Liver (tissue), 9 donors: ENCODE measurements around the gene HES5. TPM values are rescaled to one million over a fixed set of nuclear protein-coding genes. Genes with fewer than 3 reads are reported as not detected.

Experiments
- DNase-seq: peaks from one replicate; pipeline ENCODE4 v3.0.0-alpha.2; 2017; ENCODE audit warnings: low spot score
- H3K27ac ChIP-seq, 2 donors: one replicate each; pipeline ENCODE4 v1.7.0; 2013; ENCODE audit warnings: inconsistent platforms in 2 of 2, low read length in 2 of 2, control low read depth in 1 of 2, low read depth in 1 of 2, mild to moderate bottlenecking in 1 of 2
- H3K27me3 ChIP-seq, 4 donors: one replicate each; pipeline versions ENCODE4 v1.6.1 to v1.7.0; 2013; ENCODE audit warnings: low read length in 3 of 4, inconsistent platforms in 1 of 4, mild to moderate bottlenecking in 1 of 4, moderate library complexity in 1 of 4; ENCODE audit not compliant: control insufficient read depth in 4 of 4, insufficient read depth in 4 of 4
- H3K36me3 ChIP-seq, 4 donors: one replicate each; pipeline versions ENCODE4 v1.6.1 to v1.7.0; 2013; ENCODE audit warnings: low read length in 3 of 4, mild to moderate bottlenecking in 3 of 4, low read depth in 1 of 4, moderate library complexity in 1 of 4; ENCODE audit not compliant: control insufficient read depth in 4 of 4, insufficient read depth in 3 of 4
- H3K4me1 ChIP-seq, 4 donors: one replicate each; pipeline versions ENCODE4 v1.6.1 to v1.7.0; 2013; ENCODE audit warnings: low read length in 3 of 4, mild to moderate bottlenecking in 3 of 4, moderate library complexity in 1 of 4; ENCODE audit not compliant: control insufficient read depth in 4 of 4, insufficient read depth in 4 of 4
- H3K4me3 ChIP-seq, 3 donors: one replicate each; pipeline versions ENCODE4 v1.6.1 to v1.7.0; 2013; ENCODE audit warnings: low read length in 3 of 3, control low read depth in 1 of 3, low read depth in 1 of 3, mild to moderate bottlenecking in 1 of 3
- H3K9ac ChIP-seq, 2 donors: one replicate each; pipeline ENCODE4 v1.7.0; 2013; ENCODE audit warnings: low read length in 2 of 2, mild to moderate bottlenecking in 2 of 2, moderate library complexity in 2 of 2, control low read depth in 1 of 2, low read depth in 1 of 2
- H3K9me3 ChIP-seq, 4 donors: one replicate each; pipeline versions ENCODE4 v1.6.1 to v1.7.0; 2013; ENCODE audit warnings: low read length in 3 of 4; ENCODE audit not compliant: control insufficient read depth in 4 of 4
- ATF3 ChIP-seq: IDR thresholded peaks from 2 replicates; pipeline ENCODE4 v1.6.1; 2016; ENCODE audit warnings: antibody characterized with exemption
- CTCF ChIP-seq: fragments of 150-350 bp; IDR thresholded peaks from 2 replicates; pipeline ENCODE4 v1.5.1; 2017; ENCODE audit warnings: improper control_type of control experiment, low read depth, low read length; ENCODE audit not compliant: missing input control
- EGR1 ChIP-seq, 2 donors: IDR thresholded peaks; 2 replicates each; pipeline ENCODE4 v1.6.1; 2016 to 2018; ENCODE audit warnings: antibody characterized with exemption in 2 of 2, low read depth in 2 of 2
- FOXA1 ChIP-seq: IDR thresholded peaks from 2 replicates; pipeline ENCODE4 v1.6.1; 2016; ENCODE audit warnings: antibody characterized with exemption
- FOXA2 ChIP-seq: IDR thresholded peaks from 2 replicates; pipeline ENCODE4 v1.6.1; 2016; ENCODE audit warnings: antibody characterized with exemption
- GABPA ChIP-seq, 2 donors: IDR thresholded peaks in 1 of 2; conservative IDR thresholded peaks in 1 of 2; 2 replicates each; pipeline ENCODE4 v1.6.1; 2016; ENCODE audit warnings: antibody characterized with exemption in 2 of 2, mild to moderate bottlenecking in 1 of 2, moderate library complexity in 1 of 2
- HNF4A ChIP-seq, 2 donors: conservative IDR thresholded peaks; 2 replicates each; pipeline ENCODE4 v1.6.1; 2016; ENCODE audit warnings: antibody characterized with exemption in 2 of 2, mild to moderate bottlenecking in 2 of 2
- HNF4G ChIP-seq: IDR thresholded peaks from 2 replicates; pipeline ENCODE4 v1.6.1; 2016; ENCODE audit warnings: antibody characterized with exemption
- JUND ChIP-seq, 2 donors: IDR thresholded peaks; 2 replicates each; pipeline ENCODE4 v1.6.1; 2016; ENCODE audit warnings: antibody characterized with exemption in 2 of 2
- MAX ChIP-seq: IDR thresholded peaks from 2 replicates; pipeline ENCODE4 v1.6.1; 2016; ENCODE audit warnings: antibody characterized with exemption
- NR2F2 ChIP-seq: IDR thresholded peaks from 2 replicates; pipeline ENCODE4 v1.6.1; 2016; ENCODE audit warnings: antibody characterized with exemption
- RAD21 ChIP-seq, 2 donors: IDR thresholded peaks; 2 replicates each; pipeline ENCODE4 v1.6.1; 2016; ENCODE audit warnings: antibody characterized with exemption in 2 of 2, mild to moderate bottlenecking in 2 of 2
- REST ChIP-seq: IDR thresholded peaks from 2 replicates; pipeline ENCODE4 v1.6.1; 2016; ENCODE audit warnings: antibody characterized with exemption, mild to moderate bottlenecking
- RXRA ChIP-seq, 2 donors: IDR thresholded peaks; 2 replicates each; pipeline ENCODE4 v1.6.1; 2017 to 2018; ENCODE audit warnings: antibody characterized with exemption in 2 of 2, mild to moderate bottlenecking in 1 of 2
- SP1 ChIP-seq: IDR thresholded peaks from 2 replicates; pipeline ENCODE4 v1.6.1; 2018; ENCODE audit warnings: antibody characterized with exemption, mild to moderate bottlenecking
- TAF1 ChIP-seq: conservative IDR thresholded peaks from 2 replicates; pipeline ENCODE4 v1.6.1; 2016; ENCODE audit warnings: antibody characterized with exemption, mild to moderate bottlenecking
- YY1 ChIP-seq: IDR thresholded peaks from 2 replicates; pipeline ENCODE4 v1.6.1; 2016; ENCODE audit warnings: antibody characterized with exemption, mild to moderate bottlenecking
- ZBTB33 ChIP-seq: IDR thresholded peaks from 2 replicates; pipeline ENCODE4 v1.6.1; 2016; ENCODE audit warnings: antibody characterized with exemption
- WGBS: extraction: QIAGEN DNeasy Blood & Tissue Kit; methylation state at CpG from one replicate; pipeline ENCODE4 v1.1.7; 2013; 5-methylcytosine and 5-hydroxymethylcytosine counted together
- polyA plus RNA-seq, 2 donors: library from polyadenylated mRNA; stranded (reverse) in 1 of 2; unstranded in 1 of 2; fragments of 200-250 nt in 1 of 2; fragments of >200 nt in 1 of 2; fragmentation: Nextera tagmentation in 1 of 2; extraction: Ambion mirVana in 1 of 2; gene quantifications; one replicate each; pipeline versions ENCODE4 v1.2.1 to v1.2.3, GENCODE V29; 2013 to 2015
- total RNA-seq, 2 donors: library from RNA; depleted of rRNA; stranded (reverse); fragments of >200 nt; gene quantifications; one replicate each; pipeline ENCODE4 v1.2.3, GENCODE V29; 2014
- donor health status: healthy.
- donor health status: healthy.
- donor health status: healthy.
- donor health status: healthy.
- donor health status: healthy.

HES5 gene
- total and polyA plus RNA-seq, 4 donors: 0.08 to 0.93 TPM; not detected in 2

GRCh38 chr1:2481885-2482284 is 48.2 kb downstream of the HES5 start:
- Histone ChIP-seq H3K4me1 (peaks cover 5 to 14% (median 12%) of the 10 kb centered on the region in 4 donors), H3K9me3 (no peaks in the 10 kb centered on the region), H3K4me3 (no peak overlapping the region), H3K27me3 (no peaks in the 10 kb centered on the region), H3K27ac (no peak overlapping the region), H3K9ac (no peak overlapping the region), H3K36me3 (no peaks in the 10 kb centered on the region)
- no peak for DNase-seq
- WGBS: 87% methylated on average over 10 of the region's 10 CpGs
- TF ChIP-seq CTCF (no peak), REST (no peak), MAX (no peak), EGR1 (IDR thresholded peaks at IDR 0.05; ENCODE audit: low read depth in 2 of 2) (no peak), RAD21 (IDR thresholded peaks at IDR 0.05) (no peak), YY1 (no peak)

GRCh38 chr1:2480986-2481364 is 49.1 kb downstream of the HES5 start:
- H3K9me3 ChIP-seq: no peaks in the 10 kb centered on the region
- peaks cover 5 to 17% (median 16%) of the 10 kb centered on the region in 4 donors for H3K4me1 ChIP-seq
- no peaks in the 10 kb centered on the region for H3K27me3 ChIP-seq
- H3K9ac ChIP-seq: no peak overlapping the region
- no peaks in the 10 kb centered on the region for H3K36me3 ChIP-seq
- no peak for TF ChIP-seq FOXA1
- no peak for TF ChIP-seq RXRA (IDR thresholded peaks at IDR 0.05)
- TF ChIP-seq SP1: no peak
- TF ChIP-seq NR2F2: no peak
- no peak for TF ChIP-seq HNF4A (conservative IDR thresholded peaks at IDR 0.05)
- no peak for TF ChIP-seq ATF3
- no peak for TF ChIP-seq MAX
- no peak for TF ChIP-seq YY1
- TF ChIP-seq CTCF: no peak
- TF ChIP-seq HNF4G: no peak
- no peak for TF ChIP-seq TAF1
- TF ChIP-seq ZBTB33: no peak
- TF ChIP-seq EGR1 (IDR thresholded peaks at IDR 0.05; ENCODE audit: low read depth in 2 of 2): no peak
- no peak for TF ChIP-seq REST
- TF ChIP-seq FOXA2: no peak
- TF ChIP-seq JUND (IDR thresholded peaks at IDR 0.05): no peak
- TF ChIP-seq GABPA (IDR thresholded peaks at IDR 0.05 in 1 of 2, conservative IDR thresholded peaks at IDR 0.05 in 1 of 2): no peak
- WGBS: 95% methylated on average over 12 of the region's 12 CpGs
- no peak for DNase-seq
- no peak overlapping the region for H3K4me3 ChIP-seq
- H3K27ac ChIP-seq: no peak overlapping the region
